Ascending aorta (tissue), 2 donors: ENCODE data around the gene TBC1D4. TPM values are rescaled to one million over a fixed set of nuclear protein-coding genes. Genes with fewer than 3 reads are reported as not detected.

Experiments used
- DNase-seq, 2 donors: peaks; one replicate each; pipeline ENCODE4 v3.0.0-alpha.2; 2019; ENCODE audit warnings: low spot score in 2 of 2
- H3K27ac ChIP-seq, 2 donors: fragments of 200-600 bp; sonication (generic); one replicate each; pipeline ENCODE4 v1.5.1; 2016 to 2017; ENCODE audit warnings: mild to moderate bottlenecking in 1 of 2
- H3K27me3 ChIP-seq: fragments of 200-600 bp; sonication (generic); one replicate; pipeline ENCODE4 v1.5.1; 2017
- H3K36me3 ChIP-seq, 2 donors: fragments of 200-600 bp; sonication (generic); one replicate each; pipeline ENCODE4 v1.5.1; 2016
- H3K4me1 ChIP-seq, 2 donors: fragments of 200-600 bp; sonication (generic); one replicate each; pipeline ENCODE4 v1.5.1; 2016 to 2017; ENCODE audit warnings: mild to moderate bottlenecking in 1 of 2
- H3K4me3 ChIP-seq, 2 donors: fragments of 200-600 bp; sonication (generic); one replicate each; pipeline ENCODE4 v1.5.1; 2016 to 2017; ENCODE audit warnings: mild to moderate bottlenecking in 1 of 2
- H3K9me3 ChIP-seq, 2 donors: fragments of 200-600 bp; sonication (generic); one replicate each; pipeline ENCODE4 v1.5.1; 2016
- intact Hi-C: fragments of 100-400 bp; cut with DNase I; formaldehyde crosslinking; loops from one replicate; pipeline ENCODE4 v1.15.1; 2023
- total RNA-seq: library from RNA; depleted of rRNA; stranded (reverse); fragments of >200 nt; gene quantifications from one replicate; pipeline ENCODE4 v1.1.0, GENCODE V29; 2016
- TF ChIP-seq, protein P1 (sequence below), 3 experiments: fragments of 200-600 bp in 2 of 3; fragments of 450-650 bp in 1 of 3; sonication (generic) in 2 of 3; IDR thresholded peaks; one replicate each; pipeline ENCODE4 v1.5.1; 2016 to 2019; ENCODE audit warnings: antibody characterized with exemption in 3 of 3, mild to moderate bottlenecking in 1 of 3, moderate library complexity in 1 of 3

The TBC1D4 gene
- total RNA-seq, 1 donor from 2014 or later = 9.5 TPM

- H3K36me3 ChIP-seq = no peaks in the 10 kb centered on the region
- peaks cover 0 to 7% of the 10 kb centered on the region in 2 donors for H3K4me1 ChIP-seq
Observed at GRCh38 chr13:75416327-75417011, 65.5 kb downstream of the TBC1D4 start.

GRCh38 chr13:75415694-75416093, 66.3 kb downstream of the TBC1D4 start:
- no peak overlapping the region for H3K4me3 ChIP-seq
- H3K27ac ChIP-seq = no peak overlapping the region

More at GRCh38 chr13:75416327-75417011, 65.5 kb downstream of the TBC1D4 start:
- no peak for DNase-seq
- intact Hi-C loops = no loop called here
- no peak overlapping the region for H3K27ac ChIP-seq
- TF ChIP-seq, protein P1, sequence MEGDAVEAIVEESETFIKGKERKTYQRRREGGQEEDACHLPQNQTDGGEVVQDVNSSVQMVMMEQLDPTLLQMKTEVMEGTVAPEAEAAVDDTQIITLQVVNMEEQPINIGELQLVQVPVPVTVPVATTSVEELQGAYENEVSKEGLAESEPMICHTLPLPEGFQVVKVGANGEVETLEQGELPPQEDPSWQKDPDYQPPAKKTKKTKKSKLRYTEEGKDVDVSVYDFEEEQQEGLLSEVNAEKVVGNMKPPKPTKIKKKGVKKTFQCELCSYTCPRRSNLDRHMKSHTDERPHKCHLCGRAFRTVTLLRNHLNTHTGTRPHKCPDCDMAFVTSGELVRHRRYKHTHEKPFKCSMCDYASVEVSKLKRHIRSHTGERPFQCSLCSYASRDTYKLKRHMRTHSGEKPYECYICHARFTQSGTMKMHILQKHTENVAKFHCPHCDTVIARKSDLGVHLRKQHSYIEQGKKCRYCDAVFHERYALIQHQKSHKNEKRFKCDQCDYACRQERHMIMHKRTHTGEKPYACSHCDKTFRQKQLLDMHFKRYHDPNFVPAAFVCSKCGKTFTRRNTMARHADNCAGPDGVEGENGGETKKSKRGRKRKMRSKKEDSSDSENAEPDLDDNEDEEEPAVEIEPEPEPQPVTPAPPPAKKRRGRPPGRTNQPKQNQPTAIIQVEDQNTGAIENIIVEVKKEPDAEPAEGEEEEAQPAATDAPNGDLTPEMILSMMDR (IDR thresholded peaks at IDR 0.05) = no peak
- no peaks in the 10 kb centered on the region for H3K9me3 ChIP-seq
- no peak overlapping the region for H3K4me3 ChIP-seq
- H3K27me3 ChIP-seq = no peaks in the 10 kb centered on the region

DNA sequence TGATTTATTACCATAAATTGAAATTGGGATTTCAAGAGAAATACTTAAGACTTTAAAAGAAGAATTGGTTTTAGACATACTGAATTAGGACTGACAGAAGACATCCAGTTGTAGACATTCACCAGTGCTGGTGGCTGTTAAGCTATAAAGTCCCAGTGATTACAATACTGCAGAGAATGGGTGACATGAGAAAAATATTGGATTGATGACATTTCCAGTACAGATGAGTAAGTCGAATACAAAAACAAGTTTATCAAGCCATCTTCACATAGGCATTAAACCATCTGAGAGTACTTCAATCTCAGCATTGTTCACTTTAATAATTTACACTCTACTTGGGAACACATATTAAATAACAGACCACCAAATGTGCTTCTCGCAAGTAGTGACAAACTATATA, 66.8 kb downstream of the TBC1D4 start:
- Histone ChIP-seq H3K9me3 (no peaks in the 10 kb centered on the region), H3K4me1 (peaks cover 0 to 7% of the 10 kb centered on the region in 2 donors), H3K36me3 (no peaks in the 10 kb centered on the region), H3K4me3 (no peak overlapping the region), H3K27ac (no peak overlapping the region), H3K27me3 (no peaks in the 10 kb centered on the region)
- intact Hi-C loops = no loop called here
- no peak for DNase-seq
- TF ChIP-seq, protein P1 (IDR thresholded peaks at IDR 0.05) = no peak

More at GRCh38 chr13:75415694-75416093, 66.3 kb downstream of the TBC1D4 start:
- Histone ChIP-seq H3K4me1 (peaks cover 0 to 7% of the 10 kb centered on the region in 2 donors), H3K9me3 (no peaks in the 10 kb centered on the region), H3K36me3 (no peaks in the 10 kb centered on the region), H3K27me3 (no peaks in the 10 kb centered on the region)
- TF ChIP-seq, protein P1 (IDR thresholded peaks at IDR 0.05) = no peak
- DNase-seq = no peak
- intact Hi-C loops = no loop called here

GRCh38 chr13:75414036-75414827, 67.7 kb downstream of the TBC1D4 start:
- TF ChIP-seq, protein P1 (IDR thresholded peaks at IDR 0.05) = no peak
- Histone ChIP-seq H3K4me3 (no peak overlapping the region), H3K9me3 (no peaks in the 10 kb centered on the region), H3K27me3 (no peaks in the 10 kb centered on the region), H3K36me3 (no peaks in the 10 kb centered on the region), H3K4me1 (peaks cover 0 to 7% of the 10 kb centered on the region in 2 donors), H3K27ac (no peak overlapping the region)
- no peak for DNase-seq
- intact Hi-C loops = no loop called here

DNA sequence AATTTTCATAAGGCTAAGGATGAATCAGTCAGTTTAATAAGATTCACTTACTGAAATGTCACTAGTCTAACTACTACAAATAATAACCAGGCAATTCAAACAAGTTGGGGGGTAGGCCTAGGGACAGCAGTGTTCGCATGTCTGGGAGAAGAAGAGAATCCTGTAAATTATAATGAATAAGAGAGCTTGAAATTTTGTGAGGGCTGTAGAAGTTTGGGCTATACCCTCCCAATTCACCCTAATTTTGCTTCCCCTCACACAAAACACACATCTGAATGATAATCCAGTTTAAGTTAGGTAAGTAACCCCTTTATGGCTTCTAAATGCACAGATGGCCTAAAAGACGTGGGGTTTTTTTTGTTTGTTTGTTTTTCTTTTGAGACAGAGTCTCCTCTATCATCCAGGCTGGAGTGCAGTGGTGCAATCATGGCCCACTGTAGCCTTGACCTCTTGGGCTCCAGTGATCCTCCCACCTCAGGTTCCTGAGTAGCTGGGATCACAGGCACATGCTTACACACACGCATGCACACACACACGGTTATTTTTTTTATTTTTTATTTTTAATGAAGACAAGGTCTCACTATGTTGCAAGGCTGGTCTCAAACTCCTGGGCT, 69.9 kb downstream of the TBC1D4 start:
- intact Hi-C loops = no loop called here
- DNase-seq = no peak
- Histone ChIP-seq H3K4me1 (peaks cover 0 to 7% of the 10 kb centered on the region in 2 donors), H3K4me3 (no peak overlapping the region), H3K27ac (no peak overlapping the region), H3K27me3 (no peaks in the 10 kb centered on the region), H3K36me3 (no peaks in the 10 kb centered on the region), H3K9me3 (no peaks in the 10 kb centered on the region)
- TF ChIP-seq, protein P1 (IDR thresholded peaks at IDR 0.05) = no peak
